SK-N-MC (cell line): Measurements from ENCODE around the gene RAVER2.

Experiments used
- DNase-seq: peaks from one replicate; pipeline ENCODE4 v3.0.0-alpha.2; 2011; ENCODE audit warnings: low read depth, low spot score
- H3K27ac ChIP-seq: fragments of 200-600 bp; sonication (generic); 2 replicates; pipeline ENCODE4 v1.5.1; 2016; ENCODE audit warnings: mixed run types
- H3K36me3 ChIP-seq: fragments of 200-600 bp; sonication (generic); 2 replicates; pipeline ENCODE4 v1.6.1; 2017; ENCODE audit warnings: antibody characterized with exemption, low read length, mixed read lengths; ENCODE audit not compliant: insufficient read depth
- H3K4me3 ChIP-seq: fragments of 200-600 bp; sonication (generic); 2 replicates; pipeline ENCODE4 v1.5.1; 2016
- H3K9ac ChIP-seq: fragments of 200-600 bp; sonication (generic); 2 replicates; pipeline ENCODE4 v1.8.0; 2017; ENCODE audit warnings: mixed run types, mixed read lengths; ENCODE audit not compliant: insufficient read length
- H3K9me3 ChIP-seq: fragments of 200-600 bp; sonication (generic); 2 replicates; pipeline ENCODE4 v1.6.1; 2017; ENCODE audit warnings: low read depth, mild to moderate bottlenecking, antibody characterized with exemption, low read length, moderate library complexity, mixed read lengths
- EZH2 ChIP-seq: fragments of 200-600 bp; sonication (generic); IDR thresholded peaks from one replicate; pipeline ENCODE4 v1.6.1; 2017; ENCODE audit warnings: antibody characterized with exemption
- FOXP2 ChIP-seq: optimal IDR thresholded peaks from 2 replicates; pipeline ENCODE3; 2011; ENCODE audit warnings: mild to moderate bottlenecking, moderate library complexity; ENCODE audit not compliant: insufficient read depth; ENCODE audit errors: extremely low read length, control extremely low read depth
- POLR2AphosphoS5 ChIP-seq: IDR thresholded peaks from 2 replicates; pipeline ENCODE4 v1.6.1; 2012; ENCODE audit warnings: mild to moderate bottlenecking, low read depth, low read length, borderline replicate concordance

RAVER2 gene

GRCh38 chr1:64849942-64850341, 105.1 kb downstream of the RAVER2 start:
- Histone ChIP-seq H3K9me3 (no peaks in the 10 kb centered on the region), H3K27ac (no peak overlapping the region), H3K9ac (no peak overlapping the region), H3K4me3 (no peak overlapping the region), H3K36me3 (peaks cover 99% of the 10 kb centered on the region)
- no peak for DNase-seq
- no peak for TF ChIP-seq EZH2
- no peak for TF ChIP-seq POLR2AphosphoS5
- TF ChIP-seq FOXP2 = no peak

GRCh38 chr1:64850846-64851245, 106.0 kb downstream of the RAVER2 start:
- Histone ChIP-seq H3K36me3 (peaks cover 99% of the 10 kb centered on the region), H3K9me3 (no peaks in the 10 kb centered on the region), H3K27ac (no peak overlapping the region), H3K4me3 (no peak overlapping the region), H3K9ac (no peak overlapping the region)
- DNase-seq = no peak
- TF ChIP-seq EZH2 (no peak), POLR2AphosphoS5 (no peak), FOXP2 (no peak)

GRCh38 chr1:64851664-64852063, 106.8 kb downstream of the RAVER2 start:
- Histone ChIP-seq H3K4me3 (no peak overlapping the region), H3K27ac (0 out of 2 replicates have a peak overlapping the region, but pooled peaks have one; percentile 1), H3K36me3 (peaks cover 99% of the 10 kb centered on the region), H3K9me3 (no peaks in the 10 kb centered on the region), H3K9ac (no peak overlapping the region)
- TF ChIP-seq POLR2AphosphoS5 (no peak), FOXP2 (no peak), EZH2 (no peak)
- no peak for DNase-seq

GRCh38 chr1:64854674-64855073, 109.8 kb downstream of the RAVER2 start:
- H3K9ac ChIP-seq = no peak overlapping the region
- DNase-seq = no peak
- no peaks in the 10 kb centered on the region for H3K9me3 ChIP-seq
- no peak overlapping the region for H3K4me3 ChIP-seq
- H3K36me3 ChIP-seq = peaks cover 100% of the 10 kb centered on the region
- TF ChIP-seq FOXP2 (no peak), EZH2 (no peak), POLR2AphosphoS5 (no peak)
- no peak overlapping the region for H3K27ac ChIP-seq

GRCh38 chr1:64855557-64855956, 110.7 kb downstream of the RAVER2 start:
- TF ChIP-seq EZH2 (no peak), FOXP2 (no peak), POLR2AphosphoS5 (no peak)
- 0 out of 2 replicates have a peak overlapping the region, but pooled peaks have one; percentile 36 for H3K27ac ChIP-seq
- no peak for DNase-seq
- peaks cover 96% of the 10 kb centered on the region for H3K36me3 ChIP-seq
- H3K9me3 ChIP-seq = no peaks in the 10 kb centered on the region
- no peak overlapping the region for H3K4me3 ChIP-seq
- no peak overlapping the region for H3K9ac ChIP-seq

- no peak for TF ChIP-seq EZH2
- H3K27ac ChIP-seq = peak overlapping the region; percentile 76
- H3K4me3 ChIP-seq = no peak overlapping the region
- H3K9ac ChIP-seq = no peak overlapping the region
- no peak for DNase-seq
- H3K9me3 ChIP-seq = no peaks in the 10 kb centered on the region
- H3K36me3 ChIP-seq = peaks cover 96% of the 10 kb centered on the region
These were observed 111.7 kb downstream of the RAVER2 start for GRCh38 chr1:64856553-64856952.

- TF ChIP-seq FOXP2 = no peak
- TF ChIP-seq EZH2 = no peak
- no peak for TF ChIP-seq POLR2AphosphoS5
- H3K4me3 ChIP-seq = no peak overlapping the region
- peaks cover 96% of the 10 kb centered on the region for H3K36me3 ChIP-seq
- H3K27ac ChIP-seq = peak overlapping the region; percentile 76; the same call in 1 of the 2 replicates
- no peaks in the 10 kb centered on the region for H3K9me3 ChIP-seq
- no peak for DNase-seq
- H3K9ac ChIP-seq = no peak overlapping the region
These were observed 112.5 kb downstream of the RAVER2 start for GRCh38 chr1:64857347-64857746.

- no peak for DNase-seq
- H3K4me3 ChIP-seq = no peak overlapping the region
These were observed 116.7 kb downstream of the RAVER2 start for GRCh38 chr1:64861611-64862010.

GRCh38 chr1:64864018-64864940, 119.4 kb downstream of the RAVER2 start:
- Histone ChIP-seq H3K4me3 (no peak overlapping the region), H3K36me3 (peaks cover 93% of the 10 kb centered on the region), H3K9me3 (no peaks in the 10 kb centered on the region), H3K9ac (no peak overlapping the region), H3K27ac (peak overlapping the region; percentile 59)
- TF ChIP-seq POLR2AphosphoS5 (no peak), EZH2 (no peak), FOXP2 (no peak)
- no peak for DNase-seq

More at GRCh38 chr1:64861611-64862010, 116.7 kb downstream of the RAVER2 start:
- TF ChIP-seq FOXP2 = no peak
- TF ChIP-seq POLR2AphosphoS5 = no peak
- TF ChIP-seq EZH2 = no peak
- Histone ChIP-seq H3K9ac (no peak overlapping the region), H3K27ac (no peak overlapping the region), H3K36me3 (peaks cover 93% of the 10 kb centered on the region), H3K9me3 (no peaks in the 10 kb centered on the region)
